Right lobe of liver (tissue), 6 donors: ENCODE data around the gene CRAT. TPM values are rescaled to one million over a fixed set of nuclear protein-coding genes. Genes with fewer than 3 reads are reported as not detected.
A peak's percentile ranks its signal among the peaks of the same experiment; 100 is the strongest.
"Not testable (repeated sequence)": the region's sequence is repeated elsewhere in the genome, so short reads cannot be mapped to it uniquely, and the experiment has no call there.

ENCODE experiments used
- ATAC-seq, 4 donors: fragments of 200-7000 bp; cut with Tn5 transposase; one replicate each; pipeline ENCODE4 v1.9.1; 2020; ENCODE audit warnings: mild to moderate bottlenecking in 4 of 4, moderate library complexity in 4 of 4
- DNase-seq, 3 donors: peaks; one replicate each; pipeline ENCODE4 v3.0.0-alpha.2; 2020
- H3K27ac ChIP-seq, 3 donors: fragments of 200-600 bp; one replicate each; pipeline ENCODE4 v1.8.0; 2022
- H3K27me3 ChIP-seq, 2 donors: fragments of 200-600 bp; one replicate each; pipeline ENCODE4 v1.8.0; 2022
- H3K36me3 ChIP-seq, 4 donors: fragments of 200-600 bp; sonication (generic) in 1 of 4; one replicate each; pipeline versions ENCODE4 v1.5.1 to v1.8.0; 2017 to 2022; ENCODE audit warnings: control low read depth in 1 of 4
- H3K4me1 ChIP-seq, 4 donors: fragments of 200-600 bp; sonication (generic) in 1 of 4; one replicate each; pipeline versions ENCODE4 v1.5.1 to v1.8.0; 2017 to 2022; ENCODE audit warnings: control low read depth in 1 of 4
- H3K4me3 ChIP-seq, 3 donors: fragments of 200-600 bp; one replicate each; pipeline ENCODE4 v1.8.0; 2022
- H3K9me3 ChIP-seq, 4 donors: fragments of 200-600 bp; sonication (generic) in 1 of 4; one replicate each; pipeline versions ENCODE4 v1.5.1 to v1.8.0; 2017 to 2022; ENCODE audit warnings: control low read depth in 1 of 4
- POLR2A ChIP-seq: fragments of 450-650 bp; IDR thresholded peaks from one replicate; pipeline ENCODE4 v1.6.1; 2017; ENCODE audit warnings: antibody characterized with exemption, mild to moderate bottlenecking
- WGBS: methylation state at CpG from one replicate; pipeline ENCODE4 v1.1.6; 2018; ENCODE audit warnings: low coverage, low lambda C conversion rate; ENCODE audit not compliant: insufficient coverage; ENCODE audit errors: missing lambda C conversion rate; 5-methylcytosine and 5-hydroxymethylcytosine counted together
- intact Hi-C, 2 donors: fragments of 100-400 bp; cut with DNase I; formaldehyde crosslinking; loops; one replicate each; pipeline versions ENCODE4 v1.11.2 to v1.14.1; 2022
- total RNA-seq, 6 experiments: library from RNA; depleted of rRNA in 2 of 6; stranded (reverse); fragments of >200 nt in 2 of 6; fragmentation: NEBNext Ultra II Directional in 3 of 6; extraction: Animal tissue kit (Norgen Biotek cat#: 25700) in 3 of 6; gene quantifications; one replicate each; pipeline versions ENCODE4 v1.1.0 to v1.2.4, GENCODE V29; 2016 to 2023
- TF ChIP-seq, protein P1 (sequence below), 4 donors: fragments of 200-600 bp in 3 of 4; fragments of 450-650 bp in 1 of 4; IDR thresholded peaks; one replicate each; pipeline versions ENCODE4 v1.5.1 to v1.8.0; 2016 to 2022; ENCODE audit warnings: antibody characterized with exemption in 4 of 4, mild to moderate bottlenecking in 2 of 4
- donor health status: DM: no; HTN: yes; CAD: no.
- donor health status: DM: no; HTN: no; CAD: no.
- donor health status: DM: no; HTN: no; CAD: no.
- donor health status: DM: no; HTN: yes; CAD: no.
- donor health status: DM: no; HTN: yes; CAD: no.

The CRAT gene
- total RNA-seq, 6 experiments from 2014 or later: 86.1 to 146 (median 104) TPM

DNA sequence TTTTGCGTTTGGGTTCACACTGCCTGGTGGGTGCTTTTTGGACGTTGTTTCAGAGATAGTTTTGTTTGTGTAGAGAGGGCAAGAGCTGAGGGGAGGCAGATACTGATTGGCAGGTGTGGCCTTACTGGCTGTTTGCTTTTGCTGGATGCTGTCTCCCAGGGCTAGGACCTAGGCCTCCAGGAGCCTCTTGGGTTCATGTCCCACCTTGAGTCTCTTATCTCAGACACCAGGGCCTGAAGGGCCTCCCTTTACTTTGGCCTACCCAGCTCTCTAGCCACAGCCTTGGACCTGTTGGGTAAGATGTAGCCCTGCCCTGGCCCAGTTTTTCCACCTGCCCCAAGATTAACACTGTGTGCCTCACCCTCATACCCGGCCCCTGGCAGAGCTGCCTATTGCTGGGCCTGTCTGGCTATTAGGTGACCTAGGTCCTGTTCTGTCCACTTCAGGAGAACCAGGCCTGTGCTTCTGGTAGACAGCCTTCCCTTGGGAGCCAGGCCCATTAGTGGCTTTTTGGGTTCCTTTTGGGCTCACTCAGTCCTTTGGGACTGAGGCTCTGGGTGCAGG lies 14.0 kb upstream of the CRAT start:
- intact Hi-C loops: no loop called here
- TF ChIP-seq POLR2A: no peak
- TF ChIP-seq, protein P1, sequence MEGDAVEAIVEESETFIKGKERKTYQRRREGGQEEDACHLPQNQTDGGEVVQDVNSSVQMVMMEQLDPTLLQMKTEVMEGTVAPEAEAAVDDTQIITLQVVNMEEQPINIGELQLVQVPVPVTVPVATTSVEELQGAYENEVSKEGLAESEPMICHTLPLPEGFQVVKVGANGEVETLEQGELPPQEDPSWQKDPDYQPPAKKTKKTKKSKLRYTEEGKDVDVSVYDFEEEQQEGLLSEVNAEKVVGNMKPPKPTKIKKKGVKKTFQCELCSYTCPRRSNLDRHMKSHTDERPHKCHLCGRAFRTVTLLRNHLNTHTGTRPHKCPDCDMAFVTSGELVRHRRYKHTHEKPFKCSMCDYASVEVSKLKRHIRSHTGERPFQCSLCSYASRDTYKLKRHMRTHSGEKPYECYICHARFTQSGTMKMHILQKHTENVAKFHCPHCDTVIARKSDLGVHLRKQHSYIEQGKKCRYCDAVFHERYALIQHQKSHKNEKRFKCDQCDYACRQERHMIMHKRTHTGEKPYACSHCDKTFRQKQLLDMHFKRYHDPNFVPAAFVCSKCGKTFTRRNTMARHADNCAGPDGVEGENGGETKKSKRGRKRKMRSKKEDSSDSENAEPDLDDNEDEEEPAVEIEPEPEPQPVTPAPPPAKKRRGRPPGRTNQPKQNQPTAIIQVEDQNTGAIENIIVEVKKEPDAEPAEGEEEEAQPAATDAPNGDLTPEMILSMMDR (IDR thresholded peaks at IDR 0.05): no peak
- no peak for DNase-seq
- Histone ChIP-seq H3K27me3 (no peaks in the 10 kb centered on the region), H3K4me1 (no peaks in the 10 kb centered on the region), H3K4me3 (no peak overlapping the region), H3K27ac (no peak overlapping the region), H3K36me3 (peaks cover 0 to 25% (median 0%) of the 10 kb centered on the region in 4 donors), H3K9me3 (no peaks in the 10 kb centered on the region)
- ATAC-seq: peak in 2 of 4 donors; percentile 15 to 16
- 40% methylated on average over 1 of the region's 3 CpGs for WGBS

DNA sequence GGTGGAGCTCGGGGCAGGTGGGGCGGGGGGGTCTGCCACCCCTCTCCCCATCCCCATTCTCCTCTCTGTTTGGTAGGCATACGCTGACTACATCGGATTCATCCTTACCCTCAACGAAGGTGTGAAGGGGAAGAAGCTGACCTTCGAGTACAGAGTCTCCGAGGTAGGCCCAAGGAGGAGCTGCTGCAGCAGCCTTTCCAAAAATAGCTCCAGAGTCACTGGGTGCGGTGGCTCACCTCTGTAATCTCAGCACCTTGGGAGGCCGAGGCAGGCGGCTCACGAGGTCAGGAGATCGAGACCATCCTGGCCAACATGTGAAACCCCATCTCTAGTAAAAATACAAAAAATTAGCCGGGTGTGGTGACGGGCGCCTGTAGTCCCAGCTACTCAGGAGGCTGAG lies 12.4 kb upstream of the CRAT start:
- H3K4me1 ChIP-seq, ATAC-seq, H3K4me3 ChIP-seq, H3K27me3 ChIP-seq, DNase-seq, H3K27ac ChIP-seq, intact Hi-C loops, H3K9me3 ChIP-seq: not testable (repeated sequence)
- 94% methylated on average over 15 of the region's 15 CpGs for WGBS
- peaks cover 0 to 21% (median 0%) of the 10 kb centered on the region in 4 donors for H3K36me3 ChIP-seq

DNA sequence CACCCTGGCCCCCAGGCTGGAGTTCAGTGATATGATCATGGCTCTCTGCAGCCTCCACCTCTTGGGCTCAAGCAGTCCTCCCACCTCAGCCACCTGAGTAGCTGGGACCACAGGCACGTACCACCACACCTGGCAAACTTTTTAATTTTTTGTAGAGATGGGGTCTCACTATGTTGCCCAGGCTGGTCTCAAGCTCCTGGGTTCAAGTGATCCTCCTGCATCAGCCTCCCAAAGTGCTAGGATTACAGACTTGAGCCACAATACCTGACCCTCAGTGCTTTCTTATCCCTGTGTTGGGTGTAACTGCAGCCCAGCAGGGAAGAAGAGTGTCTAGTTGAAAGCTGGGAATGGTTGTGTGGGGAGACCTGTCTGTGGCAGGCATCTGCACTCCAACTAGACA lies 11.5 kb upstream of the CRAT start:
- intact Hi-C loops: no loop called here
- H3K27ac ChIP-seq: no peak overlapping the region
- ATAC-seq (no peak), DNase-seq (no peak)
- no peaks in the 10 kb centered on the region for H3K9me3 ChIP-seq
- WGBS: no CpG with 5 or more reads among the region's 1 CpG
- TF ChIP-seq POLR2A: no peak
- TF ChIP-seq, protein P1 (IDR thresholded peaks at IDR 0.05): no peak
- H3K4me1 ChIP-seq: no peaks in the 10 kb centered on the region
- H3K4me3 ChIP-seq: no peak overlapping the region
- peaks cover 0 to 21% (median 0%) of the 10 kb centered on the region in 4 donors for H3K36me3 ChIP-seq
- H3K27me3 ChIP-seq: no peaks in the 10 kb centered on the region

DNA sequence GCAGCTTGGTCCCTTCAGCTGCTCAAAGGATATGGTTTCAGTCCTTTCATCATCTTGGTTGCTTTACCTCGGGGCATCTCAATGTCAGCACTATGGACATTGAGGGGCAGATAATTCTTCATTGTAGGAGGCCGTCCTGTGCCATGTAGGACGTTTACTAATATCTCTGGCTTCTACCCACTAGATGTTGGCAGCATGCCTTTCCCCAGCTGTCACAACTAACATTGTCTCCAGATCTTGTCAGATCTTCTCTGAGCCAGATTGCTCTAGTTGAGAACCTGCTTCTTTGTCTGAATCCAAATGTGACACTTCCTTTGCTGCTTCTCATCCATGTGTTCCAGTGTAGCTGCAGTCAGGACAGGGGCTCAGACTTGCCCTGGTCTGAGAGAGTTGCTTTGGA lies 10.9 kb upstream of the CRAT start:
- H3K9me3 ChIP-seq: no peaks in the 10 kb centered on the region
- no peaks in the 10 kb centered on the region for H3K4me1 ChIP-seq
- intact Hi-C loops: no loop called here
- 58% methylated on average over 3 of the region's 3 CpGs for WGBS
- no peak overlapping the region for H3K4me3 ChIP-seq
- no peak for DNase-seq
- H3K27me3 ChIP-seq: no peaks in the 10 kb centered on the region
- peak in 1 of 4 donors; percentile 20 for ATAC-seq
- H3K27ac ChIP-seq: no peak overlapping the region
- peaks cover 0 to 21% (median 0%) of the 10 kb centered on the region in 4 donors for H3K36me3 ChIP-seq
- TF ChIP-seq, protein P1 (IDR thresholded peaks at IDR 0.05): no peak
- no peak for TF ChIP-seq POLR2A

DNA sequence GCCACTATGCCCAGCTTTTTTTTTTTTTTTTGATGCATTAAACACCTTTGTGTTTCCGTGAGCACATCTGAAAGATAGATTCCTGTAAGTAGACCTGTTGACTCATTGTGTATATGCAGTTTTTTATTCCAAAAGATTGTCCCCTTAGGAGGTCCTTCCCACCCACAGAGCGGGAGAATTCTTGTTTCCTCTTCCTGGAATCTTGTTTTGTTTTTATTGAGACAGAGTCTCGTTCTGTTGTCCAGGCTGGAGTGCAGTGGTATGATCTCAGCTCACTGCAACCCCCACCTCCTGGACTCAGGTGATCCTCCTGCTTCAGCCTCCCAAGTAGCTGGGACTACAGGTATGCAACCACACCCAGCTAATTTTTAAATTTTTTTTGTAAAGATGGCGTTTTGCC lies 8.2 kb upstream of the CRAT start:
- no peaks in the 10 kb centered on the region for H3K9me3 ChIP-seq
- peaks cover 0 to 15% (median 0%) of the 10 kb centered on the region in 4 donors for H3K4me1 ChIP-seq
- no peak for ATAC-seq
- H3K36me3 ChIP-seq: peaks cover 0 to 18% (median 0%) of the 10 kb centered on the region in 4 donors
- intact Hi-C loops: no loop called here
- no peak overlapping the region for H3K27ac ChIP-seq
- H3K4me3 ChIP-seq: no peak overlapping the region
- no peak for DNase-seq
- TF ChIP-seq, protein P1 (IDR thresholded peaks at IDR 0.05): no peak
- TF ChIP-seq POLR2A: no peak
- WGBS: 79% methylated on average over 4 of the region's 4 CpGs
- H3K27me3 ChIP-seq: no peaks in the 10 kb centered on the region
